ENCODE data around the gene PELI2. TPM values are rescaled to one million over a fixed set of nuclear protein-coding genes. Genes with fewer than 3 reads are reported as not detected.
A peak's percentile ranks its signal among the peaks of the same experiment; 100 is the strongest.

Gene PELI2
- total and polyA plus RNA-seq, 2 donors (not counting 1 experiment from before 2014, with no cell fraction given), result 15.5 to 29.2 TPM

- no peaks in the 10 kb centered on the region for H3K36me3 ChIP-seq (ENCODE audit: control insufficient read depth, insufficient read depth, low read length)
Observed at GRCh38 chr14:56156096-56156495, 37.9 kb downstream of the PELI2 start.

GRCh38 chr14:56159066-56159465, 40.9 kb downstream of the PELI2 start:
- Histone ChIP-seq H3K36me3 (ENCODE audit: control insufficient read depth, insufficient read depth, low read length) (no peaks in the 10 kb centered on the region), H3K4me2 (ENCODE audit: extremely low read depth, insufficient read depth, low read length) (no peak overlapping the region), H2AFZ (ENCODE audit: low read length) (no peak overlapping the region), H4K20me1 (ENCODE audit: control insufficient read depth, extremely low read depth, insufficient read depth, low read length) (no peaks in the 10 kb centered on the region), H3K4me1 (ENCODE audit: control insufficient read depth, extremely low read depth, insufficient read depth, low read length) (no peaks in the 10 kb centered on the region), H3K79me2 (ENCODE audit: control insufficient read depth, insufficient read depth, low read length) (peaks cover 2% of the 10 kb centered on the region), H3K9me3 (ENCODE audit: control insufficient read depth, insufficient read depth, low read depth, low read length) (no peaks in the 10 kb centered on the region), H3K27me3 (ENCODE audit: control insufficient read depth, insufficient read depth, low read length) (no peaks in the 10 kb centered on the region), H3K9ac (ENCODE audit: insufficient read depth, low read length) (no peak overlapping the region), H3K4me3 (replicated peaks in 1 of 4; ENCODE audit: control extremely low read depth in 1 of 4, insufficient read depth in 1 of 4, low read depth in 3 of 4, low read length in 4 of 4) (no peak overlapping the region), H3K27ac (ENCODE audit: insufficient read depth, low read length) (no peak overlapping the region)
- DNase-seq (ENCODE audit: low read depth in 2 of 2), result no peak
- TF ChIP-seq, protein P1, sequence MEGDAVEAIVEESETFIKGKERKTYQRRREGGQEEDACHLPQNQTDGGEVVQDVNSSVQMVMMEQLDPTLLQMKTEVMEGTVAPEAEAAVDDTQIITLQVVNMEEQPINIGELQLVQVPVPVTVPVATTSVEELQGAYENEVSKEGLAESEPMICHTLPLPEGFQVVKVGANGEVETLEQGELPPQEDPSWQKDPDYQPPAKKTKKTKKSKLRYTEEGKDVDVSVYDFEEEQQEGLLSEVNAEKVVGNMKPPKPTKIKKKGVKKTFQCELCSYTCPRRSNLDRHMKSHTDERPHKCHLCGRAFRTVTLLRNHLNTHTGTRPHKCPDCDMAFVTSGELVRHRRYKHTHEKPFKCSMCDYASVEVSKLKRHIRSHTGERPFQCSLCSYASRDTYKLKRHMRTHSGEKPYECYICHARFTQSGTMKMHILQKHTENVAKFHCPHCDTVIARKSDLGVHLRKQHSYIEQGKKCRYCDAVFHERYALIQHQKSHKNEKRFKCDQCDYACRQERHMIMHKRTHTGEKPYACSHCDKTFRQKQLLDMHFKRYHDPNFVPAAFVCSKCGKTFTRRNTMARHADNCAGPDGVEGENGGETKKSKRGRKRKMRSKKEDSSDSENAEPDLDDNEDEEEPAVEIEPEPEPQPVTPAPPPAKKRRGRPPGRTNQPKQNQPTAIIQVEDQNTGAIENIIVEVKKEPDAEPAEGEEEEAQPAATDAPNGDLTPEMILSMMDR (conservative IDR thresholded peaks at IDR 0.05 in 1 of 2, IDR thresholded peaks at IDR 0.05 in 1 of 2; ENCODE audit: low read depth in 1 of 2, low read length in 2 of 2), result no peak

More at GRCh38 chr14:56156096-56156495, 37.9 kb downstream of the PELI2 start:
- Histone ChIP-seq H3K4me2 (ENCODE audit: extremely low read depth, insufficient read depth, low read length) (no peak overlapping the region), H3K27me3 (ENCODE audit: control insufficient read depth, insufficient read depth, low read length) (no peaks in the 10 kb centered on the region), H3K9ac (ENCODE audit: insufficient read depth, low read length) (no peak overlapping the region), H2AFZ (ENCODE audit: low read length) (no peak overlapping the region), H3K27ac (ENCODE audit: insufficient read depth, low read length) (no peak overlapping the region), H3K79me2 (ENCODE audit: control insufficient read depth, insufficient read depth, low read length) (peaks cover 2% of the 10 kb centered on the region), H3K4me3 (replicated peaks in 1 of 4; ENCODE audit: control extremely low read depth in 1 of 4, insufficient read depth in 1 of 4, low read depth in 3 of 4, low read length in 4 of 4) (no peak overlapping the region), H4K20me1 (ENCODE audit: control insufficient read depth, extremely low read depth, insufficient read depth, low read length) (no peaks in the 10 kb centered on the region), H3K4me1 (ENCODE audit: control insufficient read depth, extremely low read depth, insufficient read depth, low read length) (no peaks in the 10 kb centered on the region), H3K9me3 (ENCODE audit: control insufficient read depth, insufficient read depth, low read depth, low read length) (no peaks in the 10 kb centered on the region)
- TF ChIP-seq, protein P1 (conservative IDR thresholded peaks at IDR 0.05 in 1 of 2, IDR thresholded peaks at IDR 0.05 in 1 of 2; ENCODE audit: low read depth in 1 of 2, low read length in 2 of 2), result no peak
- no peak for TF ChIP-seq EZH2 (IDR thresholded peaks at IDR 0.05; ENCODE audit: low read length, missing control alignments)
- DNase-seq (ENCODE audit: low read depth in 2 of 2), result peak in 1 of 2 donors; percentile 28

- no peaks in the 10 kb centered on the region for H3K27me3 ChIP-seq (ENCODE audit: control insufficient read depth, insufficient read depth, low read length)
Observed at GRCh38 chr14:56160088-56160487, 41.9 kb downstream of the PELI2 start.

More at GRCh38 chr14:56160088-56160487, 41.9 kb downstream of the PELI2 start:
- H3K9ac ChIP-seq (ENCODE audit: insufficient read depth, low read length), result no peak overlapping the region
- no peak for TF ChIP-seq EZH2 (IDR thresholded peaks at IDR 0.05; ENCODE audit: low read length, missing control alignments)
- TF ChIP-seq, protein P1 (conservative IDR thresholded peaks at IDR 0.05 in 1 of 2, IDR thresholded peaks at IDR 0.05 in 1 of 2; ENCODE audit: low read depth in 1 of 2, low read length in 2 of 2), result no peak
- H2AFZ ChIP-seq (ENCODE audit: low read length), result no peak overlapping the region
- H3K36me3 ChIP-seq (ENCODE audit: control insufficient read depth, insufficient read depth, low read length), result no peaks in the 10 kb centered on the region
- H3K9me3 ChIP-seq (ENCODE audit: control insufficient read depth, insufficient read depth, low read depth, low read length), result no peaks in the 10 kb centered on the region
- H3K79me2 ChIP-seq (ENCODE audit: control insufficient read depth, insufficient read depth, low read length), result peaks cover 2% of the 10 kb centered on the region
- H3K27ac ChIP-seq (ENCODE audit: insufficient read depth, low read length), result no peak overlapping the region
- H3K4me2 ChIP-seq (ENCODE audit: extremely low read depth, insufficient read depth, low read length), result no peak overlapping the region
- H4K20me1 ChIP-seq (ENCODE audit: control insufficient read depth, extremely low read depth, insufficient read depth, low read length), result no peaks in the 10 kb centered on the region
- no peak overlapping the region for H3K4me3 ChIP-seq (replicated peaks in 1 of 4; ENCODE audit: control extremely low read depth in 1 of 4, insufficient read depth in 1 of 4, low read depth in 3 of 4, low read length in 4 of 4)
- no peak for DNase-seq (ENCODE audit: low read depth in 2 of 2)
- no peaks in the 10 kb centered on the region for H3K4me1 ChIP-seq (ENCODE audit: control insufficient read depth, extremely low read depth, insufficient read depth, low read length)
